Measurements from ENCODE around the gene SYNPR. TPM values are rescaled to one million over a fixed set of nuclear protein-coding genes. Genes with fewer than 3 reads are reported as not detected.

Gene SYNPR
- total RNA-seq, 6 experiments from 2014 or later = not detected

- Mint-ChIP-seq H3K36me3 (ENCODE audit: low read depth) (no peaks in the 10 kb centered on the region), H3K4me1 (ENCODE audit: low read depth) (no peaks in the 10 kb centered on the region), H3K27ac (no peak overlapping the region), H3K27me3 (ENCODE audit: insufficient read depth) (peaks cover 1% of the 10 kb centered on the region), H3K4me3 (no peak overlapping the region), H3K9me3 (no peaks in the 10 kb centered on the region)
- no peak for DNase-seq
- TF ChIP-seq CTCF (IDR thresholded peaks at IDR 0.05) = no peak
Measured at GRCh38 chr3:63595221-63595620, 317.1 kb downstream of the SYNPR start.

DNA sequence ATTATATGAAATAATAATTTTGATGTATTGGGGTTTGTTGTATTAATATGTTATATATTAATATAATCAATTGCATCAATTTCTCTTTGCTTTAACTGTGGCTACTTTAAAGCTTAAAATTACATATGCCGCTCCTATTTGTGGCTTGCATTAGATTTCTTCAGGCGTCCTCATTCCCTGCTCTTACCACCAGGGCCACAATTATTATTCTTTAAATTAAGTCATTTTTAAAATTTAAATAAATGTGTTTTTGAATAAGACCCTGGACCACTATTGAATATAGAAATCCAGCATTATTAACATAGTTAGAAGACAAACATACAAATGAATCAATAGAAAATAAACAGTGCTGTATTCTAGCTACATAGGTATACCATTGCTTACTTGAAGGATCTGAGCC lies 318.9 kb downstream of the SYNPR start:
- Mint-ChIP-seq H3K27me3 (ENCODE audit: insufficient read depth) (peaks cover 5% of the 10 kb centered on the region), H3K4me1 (ENCODE audit: low read depth) (no peaks in the 10 kb centered on the region), H3K36me3 (ENCODE audit: low read depth) (no peaks in the 10 kb centered on the region), H3K9me3 (no peaks in the 10 kb centered on the region), H3K4me3 (no peak overlapping the region), H3K27ac (no peak overlapping the region)
- no peak for TF ChIP-seq CTCF (IDR thresholded peaks at IDR 0.05)
- DNase-seq = no peak

- Mint-ChIP-seq H3K36me3 (ENCODE audit: low read depth) (no peaks in the 10 kb centered on the region), H3K27me3 (ENCODE audit: insufficient read depth) (no peaks in the 10 kb centered on the region), H3K4me1 (ENCODE audit: low read depth) (peaks cover 6% of the 10 kb centered on the region), H3K9me3 (no peaks in the 10 kb centered on the region), H3K27ac (no peak overlapping the region), H3K4me3 (no peak overlapping the region)
- no peak for TF ChIP-seq CTCF (IDR thresholded peaks at IDR 0.05)
- DNase-seq = no peak
Measured at GRCh38 chr3:63607716-63608115, 329.6 kb downstream of the SYNPR start.

DNA sequence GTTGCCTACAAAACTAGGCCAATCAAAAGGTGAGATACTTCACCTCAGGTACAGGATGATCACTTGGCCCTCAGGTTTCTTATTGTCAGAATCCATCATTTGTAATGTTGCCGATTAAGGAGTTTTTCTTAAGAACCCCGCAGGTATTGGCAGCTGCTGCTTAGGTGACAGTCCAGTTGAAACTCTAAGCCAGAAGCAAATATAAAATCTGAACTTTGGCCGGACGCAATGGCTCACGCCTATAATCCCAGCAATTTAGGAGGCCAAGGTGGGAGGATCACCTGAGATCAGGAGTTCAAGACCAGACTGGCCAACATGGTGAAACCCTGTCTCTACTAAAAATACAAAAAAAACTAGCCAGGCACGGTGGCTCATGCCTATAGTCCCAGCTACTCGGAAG lies 331.3 kb downstream of the SYNPR start:
- Mint-ChIP-seq H3K27me3 (ENCODE audit: insufficient read depth) (peaks cover 3% of the 10 kb centered on the region), H3K4me1 (ENCODE audit: low read depth) (peaks cover 23% of the 10 kb centered on the region), H3K36me3 (ENCODE audit: low read depth) (no peaks in the 10 kb centered on the region), H3K9me3 (no peaks in the 10 kb centered on the region), H3K4me3 (no peak overlapping the region), H3K27ac (no peak overlapping the region)
- DNase-seq = no peak
- no peak for TF ChIP-seq CTCF (IDR thresholded peaks at IDR 0.05)

- peaks cover 25% of the 10 kb centered on the region for H3K4me1 Mint-ChIP-seq (ENCODE audit: low read depth)
- peaks cover 3% of the 10 kb centered on the region for H3K27me3 Mint-ChIP-seq (ENCODE audit: insufficient read depth)
- H3K27ac Mint-ChIP-seq = no peak overlapping the region
- DNase-seq = no peak
- H3K36me3 Mint-ChIP-seq (ENCODE audit: low read depth) = no peaks in the 10 kb centered on the region
- no peak overlapping the region for H3K4me3 Mint-ChIP-seq
- no peaks in the 10 kb centered on the region for H3K9me3 Mint-ChIP-seq
- TF ChIP-seq CTCF (IDR thresholded peaks at IDR 0.05) = no peak
Measured at GRCh38 chr3:63609834-63610233, 331.7 kb downstream of the SYNPR start.

DNA sequence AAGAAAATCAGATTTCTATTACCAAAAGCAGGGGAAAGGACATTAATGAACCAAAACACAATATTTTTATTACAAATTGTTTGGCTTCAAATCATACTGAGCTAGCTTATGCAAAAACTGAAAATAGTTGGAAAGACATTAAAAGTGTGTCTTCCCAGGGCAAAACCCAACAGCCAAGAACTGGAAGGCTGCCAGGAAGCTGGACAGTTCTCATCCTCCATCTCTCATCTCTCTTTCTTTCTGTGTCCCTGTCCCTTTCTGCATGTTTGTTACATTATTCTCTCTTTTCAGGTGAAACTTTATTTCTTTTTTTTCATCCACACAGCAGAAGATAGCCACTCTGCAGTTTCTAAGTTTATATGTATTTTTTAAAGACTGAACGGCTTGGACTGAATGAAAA lies 333.3 kb downstream of the SYNPR start:
- TF ChIP-seq CTCF (IDR thresholded peaks at IDR 0.05) = no peak

More for the DNA sequence above, 333.3 kb downstream of the SYNPR start:
- no peak overlapping the region for H3K4me3 Mint-ChIP-seq
- no peak for DNase-seq
- H3K27ac Mint-ChIP-seq = no peak overlapping the region
- H3K27me3 Mint-ChIP-seq (ENCODE audit: insufficient read depth) = peaks cover 3% of the 10 kb centered on the region
- H3K4me1 Mint-ChIP-seq (ENCODE audit: low read depth) = peaks cover 32% of the 10 kb centered on the region
- no peaks in the 10 kb centered on the region for H3K9me3 Mint-ChIP-seq
- H3K36me3 Mint-ChIP-seq (ENCODE audit: low read depth) = no peaks in the 10 kb centered on the region
